ENCODE measurements around the gene PLTP. TPM values are rescaled to one million over a fixed set of nuclear protein-coding genes. Genes with fewer than 3 reads are reported as not detected.

The PLTP gene
- total RNA-seq, 5 donors from 2014 or later (not counting 1 experiment from before 2014, with no cell fraction given) = 0.35 to 1.7 (median 1.4) TPM; not detected in 1

- ChIA-PET CTCF (interaction anchor here in 1 of 2 donors (0.7 kb wide), 1 partner anchor 55 kb away, joined by 3 read pairs; no protein-coding TSS in a partner anchor), POLR2A (no interaction called here)
- H3K27ac Mint-ChIP-seq = no peak overlapping the region
- peaks cover 10 to 17% of the 10 kb centered on the region in 2 experiments for H3K4me1 ChIP-seq (ENCODE audit: control insufficient read depth in 1 of 2, extremely low read depth in 1 of 2, insufficient read depth in 2 of 2, low read length in 2 of 2)
- ATAC-seq (replicated peaks in 1 of 4) = no peak
- no peaks in the 10 kb centered on the region for H3K9me3 ChIP-seq
- no peaks in the 10 kb centered on the region for H3K9me3 Mint-ChIP-seq
- H3K4me3 ChIP-seq (ENCODE audit: control insufficient read depth in 1 of 2, extremely low read depth in 1 of 2, low read length in 1 of 2) = no peak overlapping the region
- peaks cover 9% of the 10 kb centered on the region for H3K36me3 Mint-ChIP-seq
- no peak for DNase-seq
- no peak overlapping the region for H3K27ac ChIP-seq (ENCODE audit: low read length)
- H3K4me3 Mint-ChIP-seq = no peak overlapping the region
- no peaks in the 10 kb centered on the region for H3K36me3 ChIP-seq (ENCODE audit: control insufficient read depth in 2 of 2, extremely low read depth in 1 of 2, insufficient read depth in 1 of 2, low read length in 1 of 2)
- 90% methylated on average over 3 of the region's 7 CpGs for WGBS (ENCODE audit: insufficient coverage)
- no peaks in the 10 kb centered on the region for H3K27me3 Mint-ChIP-seq
- H3K27me3 ChIP-seq (replicated peaks in 1 of 2; ENCODE audit: control insufficient read depth in 2 of 2, extremely low read depth in 1 of 2, insufficient read depth in 2 of 2, low read length in 1 of 2) = no peaks in the 10 kb centered on the region
- peaks cover 21 to 40% (median 32%) of the 10 kb centered on the region in 3 donors for H3K4me1 Mint-ChIP-seq
Observed at GRCh38 chr20:45861221-45862075, 50.5 kb downstream of the PLTP start.

- Mint-ChIP-seq H3K27ac (no peak overlapping the region), H3K9me3 (no peaks in the 10 kb centered on the region), H3K4me3 (peak overlapping the region in 1 of 3 donors; percentile 1), H3K36me3 (peaks cover 9% of the 10 kb centered on the region), H3K27me3 (no peaks in the 10 kb centered on the region), H3K4me1 (peaks cover 27 to 48% (median 39%) of the 10 kb centered on the region in 3 donors)
- Histone ChIP-seq H3K27ac (ENCODE audit: low read length) (no peak overlapping the region), H3K9me3 (no peaks in the 10 kb centered on the region), H3K4me1 (ENCODE audit: control insufficient read depth in 1 of 2, extremely low read depth in 1 of 2, insufficient read depth in 2 of 2, low read length in 2 of 2) (peaks cover 14 to 24% of the 10 kb centered on the region in 2 experiments), H3K4me3 (ENCODE audit: control insufficient read depth in 1 of 2, extremely low read depth in 1 of 2, low read length in 1 of 2) (no peak overlapping the region), H3K27me3 (replicated peaks in 1 of 2; ENCODE audit: control insufficient read depth in 2 of 2, extremely low read depth in 1 of 2, insufficient read depth in 2 of 2, low read length in 1 of 2) (no peaks in the 10 kb centered on the region), H3K36me3 (ENCODE audit: control insufficient read depth in 2 of 2, extremely low read depth in 1 of 2, insufficient read depth in 1 of 2, low read length in 1 of 2) (no peaks in the 10 kb centered on the region)
- ChIA-PET POLR2A (no interaction called here), CTCF (no interaction called here)
- ATAC-seq (replicated peaks in 1 of 4) = no peak
- WGBS (ENCODE audit: insufficient coverage) = 89% methylated on average over 3 of the region's 7 CpGs
- DNase-seq = no peak
Observed at GRCh38 chr20:45860560-45861220, 51.3 kb downstream of the PLTP start.

GRCh38 chr20:45859916-45860315, 52.0 kb downstream of the PLTP start:
- WGBS (ENCODE audit: insufficient coverage) = 100% methylated on average over 5 of the region's 5 CpGs
- Histone ChIP-seq H3K9me3 (no peaks in the 10 kb centered on the region), H3K36me3 (ENCODE audit: control insufficient read depth in 2 of 2, extremely low read depth in 1 of 2, insufficient read depth in 1 of 2, low read length in 1 of 2) (peaks cover 0 to 1% of the 10 kb centered on the region in 2 donors), H3K27ac (ENCODE audit: low read length) (no peak overlapping the region), H3K4me1 (ENCODE audit: control insufficient read depth in 1 of 2, extremely low read depth in 1 of 2, insufficient read depth in 2 of 2, low read length in 2 of 2) (peaks cover 14 to 31% of the 10 kb centered on the region in 2 experiments), H3K4me3 (ENCODE audit: control insufficient read depth in 1 of 2, extremely low read depth in 1 of 2, low read length in 1 of 2) (no peak overlapping the region), H3K27me3 (replicated peaks in 1 of 2; ENCODE audit: control insufficient read depth in 2 of 2, extremely low read depth in 1 of 2, insufficient read depth in 2 of 2, low read length in 1 of 2) (no peaks in the 10 kb centered on the region)
- peaks cover 33 to 54% (median 45%) of the 10 kb centered on the region in 3 donors for H3K4me1 Mint-ChIP-seq
- no peaks in the 10 kb centered on the region for H3K9me3 Mint-ChIP-seq
- DNase-seq = no peak
- POLR2A ChIA-PET = no interaction called here
- H3K36me3 Mint-ChIP-seq = peaks cover 9% of the 10 kb centered on the region
- H3K27me3 Mint-ChIP-seq = no peaks in the 10 kb centered on the region
- H3K27ac Mint-ChIP-seq = no peak overlapping the region
- no peak for ATAC-seq (replicated peaks in 1 of 4)
- CTCF ChIA-PET = no interaction called here
- no peak overlapping the region for H3K4me3 Mint-ChIP-seq

- Histone ChIP-seq H3K36me3 (ENCODE audit: control insufficient read depth in 2 of 2, extremely low read depth in 1 of 2, insufficient read depth in 1 of 2, low read length in 1 of 2) (peaks cover 0 to 19% of the 10 kb centered on the region in 2 donors), H3K27ac (ENCODE audit: low read length) (peak overlapping the region; percentile 87), H3K4me1 (ENCODE audit: control insufficient read depth in 1 of 2, extremely low read depth in 1 of 2, insufficient read depth in 2 of 2, low read length in 2 of 2) (peaks cover 14 to 37% of the 10 kb centered on the region in 2 experiments), H3K4me3 (ENCODE audit: control insufficient read depth in 1 of 2, extremely low read depth in 1 of 2, low read length in 1 of 2) (peak overlapping the region; percentile 81 to 95), H3K27me3 (replicated peaks in 1 of 2; ENCODE audit: control insufficient read depth in 2 of 2, extremely low read depth in 1 of 2, insufficient read depth in 2 of 2, low read length in 1 of 2) (no peaks in the 10 kb centered on the region), H3K9me3 (no peaks in the 10 kb centered on the region)
- no peaks in the 10 kb centered on the region for H3K27me3 Mint-ChIP-seq
- H3K9me3 Mint-ChIP-seq = no peaks in the 10 kb centered on the region
- ChIA-PET POLR2A (no interaction called here), CTCF (interaction anchor here (0.5 to 1.3 kb wide), 3 partner anchors 36 to 157 kb away, joined by 4 to 6 read pairs (median 5); no protein-coding TSS in a partner anchor)
- H3K36me3 Mint-ChIP-seq = peaks cover 14% of the 10 kb centered on the region
- H3K4me3 Mint-ChIP-seq = peak overlapping the region; percentile 92 to 95 (median 94)
- peak overlapping the region; percentile 95 to 97 for H3K27ac Mint-ChIP-seq
- H3K4me1 Mint-ChIP-seq = peaks cover 47 to 66% (median 57%) of the 10 kb centered on the region in 3 donors
- DNase-seq = peak in 1 of 35 experiments; percentile 18
- ATAC-seq (replicated peaks in 1 of 4) = peak in 3 of 4 experiments; percentile 13 to 24 (median 24)
- WGBS (ENCODE audit: insufficient coverage) = 57% methylated on average over 1 of the region's 13 CpGs
Observed at GRCh38 chr20:45857882-45858216, 54.1 kb downstream of the PLTP start.

GRCh38 chr20:45857114-45857881, 54.7 kb downstream of the PLTP start, which contains the start of the genes ACOT8 and ZSWIM3:
ACOT8 (minus strand) TSS chr20:45857392; CDS start chr20:45857315, 77 bp downstream.
ZSWIM3 (plus strand) TSS chr20:45857614; CDS start chr20:45857826, 212 bp downstream.
- H3K9me3 Mint-ChIP-seq = no peaks in the 10 kb centered on the region
- H3K36me3 ChIP-seq (ENCODE audit: control insufficient read depth in 2 of 2, extremely low read depth in 1 of 2, insufficient read depth in 1 of 2, low read length in 1 of 2) = peaks cover 0 to 19% of the 10 kb centered on the region in 2 donors
- H3K4me1 ChIP-seq (ENCODE audit: control insufficient read depth in 1 of 2, extremely low read depth in 1 of 2, insufficient read depth in 2 of 2, low read length in 2 of 2) = peaks cover 14 to 37% of the 10 kb centered on the region in 2 experiments
- CTCF ChIA-PET = interaction anchor here in 1 of 2 donors (0.7 to 1.4 kb wide), 5 partner anchors 24 to 158 kb away, joined by 3 to 5 read pairs (median 5); partner anchors contain the start of gene ZSWIM1
- H3K9me3 ChIP-seq = no peaks in the 10 kb centered on the region
- H3K4me1 Mint-ChIP-seq = peaks cover 47 to 66% (median 59%) of the 10 kb centered on the region in 3 donors
- peaks cover 16% of the 10 kb centered on the region for H3K36me3 Mint-ChIP-seq
- no peaks in the 10 kb centered on the region for H3K27me3 ChIP-seq (replicated peaks in 1 of 2; ENCODE audit: control insufficient read depth in 2 of 2, extremely low read depth in 1 of 2, insufficient read depth in 2 of 2, low read length in 1 of 2)
- peak; percentile 76 to 100 (median 95) for DNase-seq
- H3K27me3 Mint-ChIP-seq = no peaks in the 10 kb centered on the region
- WGBS (ENCODE audit: insufficient coverage) = under 1% methylated on average over 28 of the region's 36 CpGs
- POLR2A ChIA-PET = no interaction called here
- peak within 1 kb of the TSS; percentile 95 to 97 for H3K27ac Mint-ChIP-seq
- peak; percentile 98 for ATAC-seq (replicated peaks in 1 of 4)
- H3K4me3 Mint-ChIP-seq = peak within 1 kb of the TSS; percentile 92 to 95 (median 94)
- peak within 1 kb of the TSS; percentile 87 for H3K27ac ChIP-seq (ENCODE audit: low read length)
- H3K4me3 ChIP-seq (ENCODE audit: control insufficient read depth in 1 of 2, extremely low read depth in 1 of 2, low read length in 1 of 2) = peak within 1 kb of the TSS; percentile 81 to 95

- Mint-ChIP-seq H3K27ac (no peak overlapping the region), H3K4me3 (no peak overlapping the region), H3K4me1 (peaks cover 43 to 46% (median 43%) of the 10 kb centered on the region in 3 donors), H3K27me3 (no peaks in the 10 kb centered on the region), H3K36me3 (peaks cover 23% of the 10 kb centered on the region), H3K9me3 (no peaks in the 10 kb centered on the region)
- POLR2A ChIA-PET = no interaction called here
- CTCF ChIA-PET = no interaction called here
- Histone ChIP-seq H3K36me3 (ENCODE audit: control insufficient read depth in 2 of 2, extremely low read depth in 1 of 2, insufficient read depth in 1 of 2, low read length in 1 of 2) (peaks cover 6 to 28% of the 10 kb centered on the region in 2 donors), H3K9me3 (no peaks in the 10 kb centered on the region), H3K27me3 (replicated peaks in 1 of 2; ENCODE audit: control insufficient read depth in 2 of 2, extremely low read depth in 1 of 2, insufficient read depth in 2 of 2, low read length in 1 of 2) (no peaks in the 10 kb centered on the region), H3K27ac (ENCODE audit: low read length) (no peak overlapping the region), H3K4me3 (ENCODE audit: control insufficient read depth in 1 of 2, extremely low read depth in 1 of 2, low read length in 1 of 2) (no peak overlapping the region), H3K4me1 (ENCODE audit: control insufficient read depth in 1 of 2, extremely low read depth in 1 of 2, insufficient read depth in 2 of 2, low read length in 2 of 2) (peaks cover 13 to 36% of the 10 kb centered on the region in 2 experiments)
- no peak for ATAC-seq (replicated peaks in 1 of 4)
- WGBS (ENCODE audit: insufficient coverage) = no CpG with 5 or more reads among the region's 2 CpGs
- no peak for DNase-seq
Observed at GRCh38 chr20:45853484-45853883, 58.5 kb downstream of the PLTP start.

Data from T-cell (primary cell).